ENCODE measurements around the gene ZBTB17.

The ZBTB17 gene

DNA sequence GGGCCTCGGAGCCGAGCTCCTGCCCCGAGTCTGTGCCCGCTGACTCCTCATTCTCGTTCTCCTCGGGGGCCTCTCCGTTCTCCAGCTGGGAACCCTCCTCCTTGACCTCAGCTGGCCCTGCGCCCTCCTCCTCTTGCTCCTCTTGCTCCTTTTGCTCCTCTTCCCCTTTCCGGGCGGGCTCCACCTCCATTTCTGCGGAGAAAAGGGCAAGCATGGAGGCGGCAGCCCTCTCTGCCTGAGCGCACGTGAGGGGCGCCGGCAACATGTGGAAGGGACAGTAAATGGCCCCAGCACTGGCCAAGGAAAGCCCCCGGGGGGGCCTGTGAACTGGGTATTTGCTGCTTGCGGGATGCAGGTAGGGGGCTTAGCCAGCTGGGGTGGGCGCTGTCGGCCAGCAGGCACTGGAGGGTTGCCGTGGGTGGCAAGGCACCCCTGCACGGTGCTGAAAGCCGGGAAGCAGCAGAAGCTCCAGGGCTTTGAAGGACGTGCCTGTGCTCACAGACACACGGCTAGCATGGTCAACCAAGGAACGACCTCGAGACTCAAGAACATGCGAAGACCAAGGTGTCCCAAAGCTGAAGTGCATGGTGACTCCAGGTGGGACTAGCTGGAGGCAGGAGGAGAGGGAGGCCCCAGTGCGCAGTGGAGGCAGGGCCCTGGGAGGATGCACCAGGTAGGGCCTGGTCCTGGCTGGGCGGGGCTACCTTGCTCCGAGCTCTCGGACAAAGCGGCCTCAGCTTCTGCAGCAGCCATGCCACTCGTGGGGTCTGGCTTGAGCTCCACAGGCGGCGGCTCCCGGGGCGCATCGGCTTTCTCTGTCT, 30.7 kb downstream of the ZBTB17 start:
- no peak for DNase-seq

DNA sequence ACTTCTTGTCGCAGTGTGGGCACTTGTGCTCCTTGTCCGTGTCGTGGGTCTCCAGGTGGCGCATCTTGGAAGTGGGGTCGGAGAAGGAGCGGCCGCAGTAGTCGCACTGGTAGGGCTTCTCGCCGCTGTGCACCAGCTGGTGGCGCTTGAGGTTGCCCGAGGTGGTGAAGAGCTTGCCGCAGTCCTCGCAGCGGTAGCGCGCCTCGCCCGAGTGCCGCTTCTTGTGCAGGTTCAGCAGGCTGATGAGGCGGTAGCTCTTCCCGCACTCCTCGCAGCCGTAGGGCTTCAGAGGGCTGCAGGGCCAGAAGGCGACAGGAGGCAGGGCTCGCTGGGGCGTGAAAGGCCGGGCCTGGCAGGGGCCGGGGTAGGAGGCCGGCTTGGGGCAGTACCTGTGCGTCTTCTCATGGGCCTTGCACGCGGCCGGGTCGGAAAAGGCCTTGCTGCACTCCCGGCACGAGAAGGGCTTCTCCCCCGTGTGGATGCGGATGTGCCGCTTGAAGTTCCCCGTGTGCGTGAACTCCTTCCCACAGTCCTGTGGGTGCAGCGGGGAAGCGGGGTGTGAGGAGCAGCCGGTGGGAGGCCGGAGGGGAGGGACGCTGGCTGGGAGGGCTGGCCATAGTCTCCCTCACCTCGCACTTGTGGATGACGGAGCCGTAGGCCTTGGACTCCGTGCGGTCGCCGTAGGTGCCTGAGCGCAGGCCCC, 31.4 kb downstream of the ZBTB17 start:
- no peak for DNase-seq

DNA sequence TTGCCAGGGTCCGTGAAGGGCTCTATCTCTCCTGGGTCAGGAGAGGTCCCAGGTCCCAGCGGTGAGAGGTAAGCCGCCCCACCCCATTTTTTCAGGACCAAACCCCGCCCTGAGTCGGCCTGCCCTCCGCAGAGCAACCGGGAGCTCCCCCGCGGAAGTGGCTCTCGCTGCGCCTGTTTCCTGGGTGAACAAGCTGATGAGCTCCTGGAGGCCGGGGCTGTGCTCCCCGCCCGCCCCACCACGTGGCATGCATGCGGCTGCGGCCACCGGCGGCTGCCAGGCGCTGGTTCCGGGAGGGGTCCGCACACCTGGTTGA, 32.0 kb downstream of the ZBTB17 start:
- DNase-seq: no peak

DNA sequence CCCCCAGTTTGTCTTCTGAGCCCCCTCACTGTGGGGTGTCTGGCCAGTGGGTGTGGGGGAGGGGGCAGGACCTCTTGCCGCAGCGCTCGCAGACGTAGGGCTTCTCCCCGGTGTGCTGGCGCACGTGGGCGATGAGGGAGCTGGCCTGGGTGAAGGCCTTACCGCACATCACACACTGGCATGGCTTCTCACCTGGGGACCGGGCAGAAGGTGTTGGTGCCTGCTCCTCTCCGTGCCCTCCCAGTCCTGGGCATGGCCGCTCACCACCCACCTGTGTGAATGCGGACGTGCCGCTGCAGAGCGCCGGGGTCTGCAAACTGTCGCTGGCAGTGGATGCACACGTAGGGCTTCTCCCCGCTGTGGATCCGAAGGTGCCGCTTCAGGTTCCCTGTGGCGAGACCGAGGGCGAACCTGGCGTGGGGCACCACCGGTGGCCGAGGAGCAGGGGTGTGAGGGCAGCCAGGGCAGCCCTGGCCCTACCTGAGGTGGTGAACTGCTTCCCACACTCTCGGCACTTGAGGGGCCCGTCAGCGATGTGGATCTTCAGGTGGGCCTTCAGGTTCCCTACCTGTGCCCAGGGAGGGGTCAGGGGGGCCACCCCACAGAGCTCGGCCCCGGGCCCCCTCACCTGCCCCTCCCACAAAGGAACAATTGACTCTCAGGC, 32.4 kb downstream of the ZBTB17 start:
- DNase-seq: no peak

DNA sequence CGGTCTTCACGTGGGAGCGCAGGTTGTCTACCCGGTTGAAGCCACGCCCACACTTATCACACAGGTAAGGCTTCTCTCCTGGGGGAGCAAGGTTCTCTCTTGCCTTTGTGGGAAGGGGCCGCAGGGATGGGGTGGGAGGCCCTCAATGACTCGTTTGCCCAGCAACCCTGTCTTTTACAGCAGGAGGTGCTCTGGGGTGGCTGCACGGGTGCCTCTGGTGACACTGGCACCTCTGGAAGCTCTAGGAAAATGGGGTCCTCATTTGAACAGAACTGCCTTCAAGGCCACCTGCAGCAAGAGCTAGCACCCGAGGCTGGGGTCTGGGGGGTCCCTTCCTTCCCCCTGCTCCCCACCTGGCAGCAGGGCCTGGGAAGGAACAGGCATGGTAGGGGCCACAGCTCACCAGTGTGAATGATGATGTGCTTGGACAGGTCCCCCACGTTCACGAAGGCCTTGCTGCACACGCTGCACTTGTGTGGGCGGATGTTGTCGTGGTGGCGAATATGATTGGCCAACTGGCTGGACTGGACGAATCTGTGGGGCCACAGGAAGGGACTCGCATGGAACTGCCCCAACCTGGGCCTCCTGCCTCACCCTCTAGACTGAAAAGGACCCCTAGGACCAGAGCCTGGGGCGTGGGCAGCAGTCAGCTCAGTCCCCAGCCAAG, 33.1 kb downstream of the ZBTB17 start:
- no peak for DNase-seq

DNA sequence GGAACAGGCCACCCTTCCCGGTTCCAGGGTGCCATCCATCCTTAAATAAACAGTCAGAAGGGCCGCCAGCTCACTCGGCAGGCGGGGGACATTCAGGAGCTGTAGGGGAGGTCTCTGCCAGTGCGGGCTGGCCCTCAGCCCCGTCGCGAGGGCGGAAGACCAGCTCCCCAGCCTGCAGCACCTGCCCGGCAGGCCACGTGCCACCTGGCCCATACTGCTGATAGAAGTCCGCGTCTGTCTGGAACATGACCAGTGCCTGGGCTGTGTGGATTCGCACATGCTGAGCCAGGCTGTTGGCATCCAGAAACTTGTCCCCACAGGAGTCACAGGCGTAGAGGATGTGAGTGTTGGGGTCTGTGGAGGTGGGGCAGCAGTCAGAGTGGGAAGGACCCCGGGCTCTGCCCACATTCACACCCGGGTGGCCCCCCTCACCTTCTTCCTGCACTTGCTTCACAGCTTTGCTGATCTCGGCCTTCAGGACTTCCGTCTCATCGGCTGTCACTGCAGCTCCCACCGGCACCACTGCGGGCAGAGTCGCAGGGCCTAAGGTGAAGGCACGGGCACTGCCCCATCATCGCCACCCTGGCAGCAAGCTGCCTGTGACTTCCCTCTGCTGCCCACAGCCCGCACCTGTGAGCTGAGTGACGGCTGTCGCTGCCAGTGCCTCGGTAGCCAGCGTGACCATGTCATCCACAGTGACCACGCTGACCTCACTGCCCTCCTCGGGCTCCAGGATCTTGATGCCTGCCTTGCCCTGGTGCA, 33.8 kb downstream of the ZBTB17 start:
- DNase-seq: no peak

DNA sequence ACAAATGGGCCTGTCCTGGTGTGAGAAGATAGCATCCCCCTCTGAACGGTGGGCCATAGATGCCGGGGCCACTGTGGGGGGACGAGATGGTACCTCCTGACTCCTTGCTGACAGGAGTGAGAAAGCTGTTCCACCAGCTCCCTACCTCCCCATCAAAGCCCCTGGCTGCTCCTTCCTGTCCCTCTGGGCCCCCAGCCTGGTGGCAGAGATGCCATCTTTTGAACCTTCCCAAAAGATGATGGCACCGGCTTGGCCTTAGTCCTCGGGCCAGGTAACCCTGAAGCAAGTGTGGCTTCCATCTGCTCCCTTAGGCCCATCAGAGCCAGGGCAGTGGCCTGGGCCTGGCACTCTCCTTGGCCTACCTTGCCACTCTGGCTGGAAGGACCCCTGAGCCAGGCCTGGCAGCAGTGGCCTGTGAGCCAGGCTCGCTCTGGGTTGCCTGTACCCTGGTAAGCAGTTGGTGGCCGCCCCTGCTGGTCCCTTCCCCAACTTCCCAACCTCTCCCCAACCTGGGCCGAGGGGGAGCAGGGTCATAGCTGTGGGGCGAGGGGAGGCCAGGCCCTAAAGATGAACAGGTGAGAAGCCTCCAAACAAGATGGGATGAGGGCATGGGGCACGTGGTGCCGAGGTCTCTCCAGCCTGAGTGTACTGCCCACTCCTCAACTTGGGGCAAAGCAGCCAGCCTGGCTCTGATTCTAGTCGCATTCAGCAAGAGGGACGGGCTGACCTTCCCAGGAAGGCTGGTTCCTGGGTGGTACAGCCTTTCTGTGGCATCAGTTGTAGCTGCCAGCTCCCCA, 34.7 kb downstream of the ZBTB17 start:
- no peak for DNase-seq

DNA sequence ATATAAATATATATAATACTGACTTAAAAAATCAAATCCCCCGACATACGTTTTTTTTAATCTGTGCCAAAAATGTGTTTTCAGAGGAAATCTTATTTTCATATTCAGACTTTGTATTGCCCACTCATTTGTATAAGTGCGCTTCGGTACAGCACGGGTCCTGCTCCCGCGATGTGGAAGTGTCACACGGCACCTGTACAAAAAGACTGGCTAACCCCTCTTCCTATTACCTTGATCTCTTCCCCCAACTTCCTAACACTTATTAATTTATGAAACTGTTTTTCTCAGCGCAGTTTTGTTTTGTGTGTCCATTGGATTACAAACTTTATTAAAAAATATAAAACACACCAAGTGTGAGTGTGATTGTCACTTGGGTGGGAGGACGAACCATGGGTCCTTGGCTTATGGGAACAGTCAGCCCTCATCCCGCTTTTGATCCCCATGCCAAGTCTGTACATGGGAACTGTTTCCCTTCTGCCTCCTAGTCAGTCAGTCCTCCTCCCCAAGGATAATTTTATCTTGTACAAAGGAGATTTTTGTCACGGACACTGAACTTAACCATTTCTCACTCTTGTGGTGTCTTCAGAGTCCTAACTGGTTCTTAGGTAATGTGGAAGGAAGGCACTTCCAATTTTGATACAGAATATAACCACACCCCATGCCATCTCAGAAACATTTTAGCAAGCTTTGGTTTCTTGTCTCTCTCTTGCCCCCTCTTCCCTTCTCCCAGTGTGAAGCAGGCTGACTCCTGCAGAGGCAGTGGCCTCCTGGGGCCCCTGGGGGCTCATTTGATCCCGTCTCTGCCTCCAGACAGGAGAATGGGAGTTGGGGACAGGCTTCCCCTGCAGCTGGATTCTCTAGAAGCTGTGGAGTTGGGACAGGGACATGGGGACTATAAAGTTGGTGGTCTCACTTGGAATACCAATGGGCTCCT, 35.5 kb downstream of the ZBTB17 start:
- DNase-seq: no peak

DNA sequence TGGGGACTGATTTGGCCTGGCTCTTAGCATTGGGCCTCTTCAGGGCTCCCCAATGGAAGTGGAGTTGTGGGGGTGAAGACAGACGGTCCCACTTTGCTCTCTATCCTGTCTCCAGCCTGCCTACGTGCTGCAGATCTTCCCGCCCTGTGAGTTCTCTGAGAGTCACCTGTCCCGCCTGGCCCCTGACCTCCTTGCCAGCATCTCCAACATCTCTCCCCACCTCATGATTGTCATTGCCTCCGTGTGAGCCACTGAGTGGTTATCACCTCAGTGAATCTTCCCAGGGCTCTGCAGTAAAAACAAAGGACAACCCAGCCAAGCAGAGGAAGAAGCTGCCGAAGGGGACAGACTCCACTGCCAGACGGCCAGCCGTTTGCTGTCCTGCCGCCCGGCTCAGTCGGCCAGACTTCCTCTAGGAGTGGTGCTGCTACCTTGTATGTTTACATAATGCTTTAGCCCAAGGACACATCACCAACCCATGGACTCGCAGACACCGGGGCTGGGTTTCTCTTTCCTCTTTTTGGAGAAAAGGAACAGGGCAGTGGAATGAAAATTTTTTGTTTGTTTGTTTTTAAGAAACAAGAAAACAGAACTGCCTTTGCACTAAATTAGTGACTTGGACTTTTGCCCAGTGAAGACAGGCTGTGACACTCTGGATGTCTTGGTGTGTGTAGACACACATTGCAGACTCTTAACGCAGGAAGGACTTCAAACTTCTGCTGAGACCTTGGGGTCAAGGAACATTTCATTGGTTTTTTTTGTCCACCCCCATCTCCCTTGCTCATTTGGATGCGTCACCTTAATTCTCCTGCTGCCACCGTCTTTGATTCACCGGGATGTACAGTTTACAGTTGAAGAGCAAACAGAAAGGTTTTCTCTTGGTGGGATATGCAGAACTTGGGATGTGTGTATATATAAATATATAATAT, 36.5 kb downstream of the ZBTB17 start:
- DNase-seq: no peak

DNA sequence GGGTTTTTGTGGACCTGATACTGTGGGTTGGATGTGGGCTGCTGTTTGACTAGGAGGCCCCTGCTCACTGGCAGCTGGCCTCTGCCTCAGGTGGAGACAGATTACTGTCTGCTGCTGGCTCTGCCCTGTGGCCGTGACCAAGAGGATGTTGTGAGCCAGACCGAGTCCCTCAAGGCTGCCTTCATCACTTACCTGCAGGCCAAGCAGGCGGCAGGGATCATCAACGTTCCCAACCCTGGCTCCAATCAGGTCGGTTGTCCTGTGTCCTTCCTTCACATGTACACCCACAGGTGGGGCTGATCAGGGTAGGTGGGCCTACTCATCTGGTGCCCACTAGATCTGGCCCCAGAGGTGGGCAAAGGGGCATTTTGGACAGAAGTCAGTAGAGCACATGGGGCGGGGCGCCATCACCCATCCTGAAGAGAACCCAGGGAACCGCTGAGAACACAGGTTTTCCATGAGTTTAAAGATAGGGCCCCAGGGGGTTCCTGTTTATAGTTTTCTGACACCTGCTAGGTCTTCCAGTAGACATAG, 37.2 kb downstream of the ZBTB17 start:
- DNase-seq: no peak

DNA sequence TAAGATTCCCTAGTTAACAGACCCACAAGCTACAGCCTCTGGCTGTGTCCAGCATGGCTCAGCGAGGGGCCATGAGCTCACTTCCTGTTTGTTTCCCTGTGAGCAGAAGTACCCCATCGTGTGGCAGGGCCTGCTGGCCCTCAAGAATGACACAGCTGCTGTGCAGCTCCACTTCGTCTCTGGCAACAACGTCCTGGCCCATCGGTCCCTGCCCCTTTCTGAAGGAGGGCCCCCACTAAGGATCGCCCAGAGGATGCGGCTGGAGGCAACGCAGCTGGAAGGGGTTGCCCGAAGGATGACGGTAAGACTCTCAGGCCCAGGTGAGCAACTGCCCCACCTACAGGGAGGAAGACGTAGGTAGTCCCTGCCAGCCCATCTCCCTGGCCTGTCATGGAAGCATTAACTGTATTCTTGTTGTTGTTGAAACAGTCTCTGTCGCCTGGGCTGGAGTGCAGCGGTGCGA, 38.2 kb downstream of the ZBTB17 start:
- no peak for DNase-seq

DNA sequence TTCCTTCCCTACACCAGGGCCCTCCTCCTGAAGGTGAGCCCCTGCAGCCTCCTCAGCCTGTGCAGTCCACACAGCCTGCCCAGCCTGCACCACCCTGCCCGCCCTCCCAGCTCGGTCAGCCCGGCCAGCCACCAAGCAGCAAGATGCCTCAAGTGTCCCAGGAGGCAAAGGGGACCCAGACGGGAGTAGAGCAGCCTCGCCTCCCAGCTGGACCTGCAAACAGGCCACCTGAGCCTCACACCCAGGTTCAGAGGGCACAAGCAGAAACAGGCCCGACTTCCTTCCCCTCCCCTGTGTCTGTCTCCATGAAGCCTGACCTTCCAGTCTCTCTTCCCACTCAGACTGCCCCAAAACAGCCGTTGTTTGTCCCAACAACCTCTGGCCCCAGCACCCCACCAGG, 38.8 kb downstream of the ZBTB17 start:
- DNase-seq: no peak

DNA sequence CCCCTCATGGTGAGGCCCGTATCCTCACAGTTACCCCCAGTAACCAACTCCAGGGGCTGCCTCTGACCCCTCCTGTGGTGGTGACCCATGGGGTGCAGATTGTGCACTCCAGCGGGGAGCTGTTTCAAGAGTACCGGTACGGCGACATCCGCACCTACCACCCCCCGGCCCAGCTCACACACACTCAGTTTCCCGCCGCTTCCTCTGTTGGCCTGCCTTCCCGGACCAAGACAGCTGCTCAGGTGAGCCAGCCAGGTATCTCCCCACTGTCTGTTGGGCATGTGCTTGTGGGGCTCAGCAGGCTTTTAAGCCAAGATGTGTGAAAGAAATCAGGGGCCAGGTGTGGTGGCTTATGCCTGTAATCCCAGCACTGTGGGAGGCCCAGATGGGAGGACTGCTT, 39.9 kb downstream of the ZBTB17 start:
- no peak for DNase-seq

DNA sequence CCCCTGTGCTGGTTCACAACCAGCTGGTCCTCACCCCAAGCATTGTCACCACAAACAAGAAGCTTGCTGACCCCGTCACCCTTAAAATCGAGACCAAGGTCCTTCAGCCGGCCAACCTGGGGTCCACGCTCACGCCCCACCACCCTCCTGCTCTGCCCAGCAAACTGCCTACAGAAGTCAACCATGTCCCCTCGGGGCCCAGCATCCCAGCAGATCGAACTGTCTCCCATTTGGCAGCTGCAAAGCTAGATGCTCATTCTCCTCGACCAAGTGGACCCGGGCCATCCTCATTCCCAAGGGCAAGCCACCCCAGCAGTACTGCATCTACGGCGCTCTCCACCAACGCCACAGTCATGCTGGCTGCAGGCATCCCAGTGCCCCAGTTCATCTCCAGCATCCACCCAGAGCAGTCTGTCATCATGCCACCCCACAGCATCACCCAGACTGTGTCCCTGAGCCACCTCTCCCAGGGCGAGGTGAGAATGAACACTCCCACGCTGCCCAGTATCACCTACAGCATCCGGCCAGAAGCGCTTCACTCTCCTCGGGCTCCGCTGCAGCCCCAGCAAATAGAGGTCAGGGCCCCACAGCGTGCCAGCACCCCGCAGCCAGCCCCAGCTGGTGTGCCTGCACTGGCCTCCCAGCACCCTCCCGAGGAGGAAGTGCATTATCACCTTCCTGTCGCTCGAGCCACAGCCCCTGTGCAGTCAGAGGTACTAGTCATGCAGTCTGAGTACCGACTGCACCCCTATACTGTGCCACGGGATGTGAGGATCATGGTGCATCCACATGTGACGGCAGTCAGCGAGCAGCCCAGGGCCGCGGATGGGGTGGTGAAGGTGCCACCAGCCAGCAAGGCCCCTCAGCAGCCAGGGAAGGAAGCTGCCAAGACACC, 40.6 kb downstream of the ZBTB17 start:
- no peak for DNase-seq

DNA sequence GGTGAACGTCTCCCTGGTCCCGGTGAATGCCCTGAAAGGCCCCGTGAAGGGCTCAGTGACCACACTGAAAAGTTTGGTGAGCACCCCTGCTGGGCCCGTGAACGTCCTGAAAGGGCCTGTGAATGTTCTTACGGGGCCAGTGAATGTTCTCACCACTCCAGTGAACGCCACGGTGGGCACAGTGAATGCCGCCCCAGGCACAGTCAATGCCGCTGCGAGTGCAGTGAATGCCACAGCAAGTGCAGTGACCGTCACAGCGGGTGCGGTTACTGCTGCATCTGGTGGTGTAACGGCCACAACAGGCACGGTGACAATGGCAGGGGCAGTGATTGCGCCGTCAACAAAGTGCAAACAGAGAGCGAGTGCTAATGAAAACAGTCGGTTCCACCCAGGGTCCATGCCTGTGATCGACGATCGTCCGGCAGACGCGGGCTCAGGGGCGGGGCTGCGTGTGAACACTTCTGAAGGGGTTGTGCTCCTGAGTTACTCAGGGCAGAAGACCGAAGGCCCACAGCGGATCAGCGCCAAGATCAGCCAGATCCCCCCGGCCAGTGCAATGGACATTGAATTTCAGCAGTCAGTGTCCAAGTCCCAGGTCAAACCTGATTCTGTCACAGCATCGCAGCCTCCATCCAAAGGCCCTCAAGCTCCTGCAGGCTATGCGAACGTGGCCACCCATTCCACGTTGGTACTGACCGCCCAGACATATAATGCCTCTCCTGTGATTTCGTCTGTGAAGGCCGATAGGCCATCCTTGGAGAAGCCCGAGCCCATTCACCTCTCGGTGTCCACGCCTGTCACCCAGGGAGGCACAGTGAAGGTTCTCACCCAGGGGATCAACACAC, 41.5 kb downstream of the ZBTB17 start:
- no peak for DNase-seq

DNA sequence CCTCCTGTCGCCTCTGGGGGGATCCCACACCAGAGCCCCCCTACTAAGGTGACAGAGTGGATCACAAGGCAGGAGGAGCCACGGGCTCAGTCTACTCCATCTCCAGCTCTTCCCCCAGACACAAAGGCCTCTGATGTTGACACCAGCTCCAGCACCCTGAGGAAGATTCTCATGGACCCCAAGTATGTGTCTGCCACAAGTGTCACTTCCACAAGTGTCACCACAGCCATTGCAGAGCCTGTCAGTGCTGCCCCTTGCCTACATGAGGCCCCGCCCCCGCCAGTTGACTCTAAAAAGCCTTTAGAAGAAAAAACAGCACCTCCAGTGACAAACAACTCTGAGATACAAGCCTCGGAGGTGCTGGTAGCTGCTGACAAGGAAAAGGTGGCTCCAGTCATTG, 42.2 kb downstream of the ZBTB17 start:
- DNase-seq: no peak

DNA sequence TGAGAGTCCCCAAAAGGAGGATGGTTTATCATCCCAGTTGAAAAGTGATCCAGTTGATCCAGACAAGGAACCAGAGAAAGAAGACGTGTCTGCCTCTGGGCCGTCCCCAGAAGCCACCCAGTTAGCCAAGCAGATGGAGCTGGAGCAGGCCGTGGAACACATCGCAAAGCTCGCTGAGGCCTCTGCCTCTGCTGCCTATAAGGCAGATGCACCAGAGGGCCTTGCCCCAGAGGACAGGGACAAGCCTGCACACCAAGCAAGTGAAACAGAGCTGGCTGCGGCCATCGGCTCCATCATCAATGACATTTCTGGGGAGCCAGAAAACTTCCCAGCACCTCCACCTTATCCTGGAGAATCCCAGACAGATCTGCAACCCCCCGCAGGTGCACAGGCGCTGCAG, 43.3 kb downstream of the ZBTB17 start:
- no peak for DNase-seq
